GM12891 (cell line): ENCODE results near the gene NDC1.

Experiments used
- POLR2A ChIP-seq: IDR thresholded peaks from 2 replicates; pipeline ENCODE4 v1.6.1; 2011; ENCODE audit warnings: low read depth, low read length, control low read depth
- POLR2AphosphoS5 ChIP-seq: IDR thresholded peaks from 2 replicates; pipeline ENCODE4 v1.6.1; 2011; ENCODE audit warnings: low read depth, low read length, control low read depth
- POU2F2 ChIP-seq: IDR thresholded peaks from 2 replicates; pipeline ENCODE4 v1.6.1; 2011; ENCODE audit warnings: low read depth, mild to moderate bottlenecking, control low read depth, low read length, moderate library complexity
- SPI1 ChIP-seq: IDR thresholded peaks from 2 replicates; pipeline ENCODE4 v1.6.1; 2011; ENCODE audit warnings: low read depth, low read length, control low read depth
- TAF1 ChIP-seq: IDR thresholded peaks from 2 replicates; pipeline ENCODE4 v1.6.1; 2011; ENCODE audit warnings: low read depth, low read length, control low read depth

DNA sequence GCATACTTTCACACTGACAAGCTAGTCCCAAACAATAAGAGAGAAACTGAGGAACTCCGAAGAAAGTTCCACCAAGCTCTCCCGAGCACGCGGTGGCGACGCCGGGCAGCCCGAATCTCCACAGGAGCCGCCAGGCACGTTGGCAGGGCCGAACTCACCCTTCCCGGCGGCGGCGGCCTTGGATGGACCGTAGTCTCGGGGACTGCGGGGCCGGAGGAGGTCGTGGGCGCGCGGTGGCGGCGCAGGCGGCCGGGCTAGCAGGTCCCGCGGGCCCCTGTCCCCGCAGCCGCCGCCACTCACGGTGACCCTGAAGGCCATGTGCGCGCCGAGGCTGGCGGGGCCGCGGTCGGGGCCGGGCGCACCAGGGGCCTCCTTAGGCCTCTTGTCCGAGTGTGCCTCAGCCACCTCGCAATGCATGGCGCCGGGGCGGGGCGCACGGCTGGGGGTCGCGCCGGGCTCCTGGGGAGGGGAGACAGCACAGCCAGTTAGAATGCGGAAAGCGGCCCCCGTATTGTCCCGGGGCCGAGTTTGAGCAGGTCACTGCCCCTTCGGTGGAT is 100.4 kb downstream of the NDC1 start:
- TF ChIP-seq POLR2AphosphoS5 (no peak), POLR2A (no peak), TAF1 (no peak), POU2F2 (no peak), SPI1 (no peak)
